GM21825 (cell line): ENCODE results near the gene CCDC196.
"Not testable (repeated sequence)": the region's sequence is repeated elsewhere in the genome, so short reads cannot be mapped to it uniquely, and the experiment has no call there.

Experiments
- ATAC-seq: cut with Tn5 transposase; IDR thresholded peaks from one replicate; pipeline ENCODE4 v1.9.1; 2021; ENCODE audit warnings: mild to moderate bottlenecking, moderate library complexity; ENCODE audit not compliant: unreplicated experiment

The CCDC196 gene

DNA sequence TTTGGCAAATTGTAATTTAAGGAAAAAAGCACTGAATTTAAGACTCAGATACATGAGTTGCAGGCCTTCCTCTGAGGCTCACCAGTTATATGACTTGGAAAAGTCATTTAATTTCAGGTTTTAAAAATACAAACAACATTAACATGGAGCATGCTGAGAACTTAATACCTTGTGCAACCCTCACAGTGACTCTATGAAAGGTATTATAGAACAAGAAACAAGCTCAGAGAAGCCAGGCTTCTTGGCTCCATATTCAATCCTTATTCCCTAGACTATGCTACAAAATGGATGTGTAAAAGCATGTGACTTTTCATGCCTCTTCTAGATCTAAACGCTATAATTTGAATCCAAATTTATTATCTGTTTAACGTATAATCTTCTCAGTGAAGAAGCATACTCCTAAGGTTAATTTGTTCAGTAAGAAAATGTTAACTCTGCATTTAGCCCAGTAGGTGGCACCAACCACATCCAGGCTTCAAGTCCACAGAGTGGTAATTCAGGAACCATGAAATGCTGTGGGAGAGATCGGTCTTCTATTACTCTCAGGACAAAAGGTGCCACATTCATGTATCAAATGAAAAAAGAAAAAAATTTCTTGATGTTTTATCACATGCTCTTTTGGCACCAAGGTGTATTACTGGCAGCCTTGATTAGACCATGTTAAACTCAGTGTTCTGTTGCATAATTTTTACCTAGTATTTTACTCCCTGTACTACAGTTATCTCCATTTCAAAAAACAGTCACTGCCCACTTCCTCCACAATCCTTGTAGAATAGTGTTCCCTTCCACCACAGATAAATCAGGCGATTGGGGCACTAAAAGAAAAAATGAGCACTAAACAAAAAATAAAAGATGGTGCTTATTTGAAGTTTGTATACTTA is 9.3 kb downstream of the CCDC196 start:
- ATAC-seq: peak; percentile 80

- no peak for ATAC-seq
These were observed 10.1 kb downstream of the CCDC196 start for GRCh38 chr14:66496188-66496807.

DNA sequence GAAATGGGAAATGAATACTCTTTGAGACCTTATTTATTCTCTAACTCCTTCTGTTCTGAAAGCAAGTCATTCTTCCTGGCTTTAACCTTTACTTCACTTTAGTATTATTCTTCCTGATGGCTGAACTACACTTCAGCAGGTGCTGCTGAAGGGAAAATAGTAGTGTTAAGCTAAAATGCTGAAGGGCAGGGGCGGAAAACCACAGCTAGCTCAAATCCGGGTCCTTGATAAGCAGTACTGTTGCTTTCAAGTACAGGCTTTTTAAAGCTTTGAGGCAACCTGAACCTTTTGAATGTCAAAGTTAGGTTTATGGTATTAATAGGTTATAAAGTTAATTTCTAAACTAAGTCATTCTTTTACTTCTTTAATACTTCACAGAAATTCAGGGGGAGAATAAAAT is 10.7 kb downstream of the CCDC196 start:
- no peak for ATAC-seq

GRCh38 chr14:66498311-66498710 is 12.1 kb downstream of the CCDC196 start:
- no peak for ATAC-seq

- ATAC-seq: no peak
These were observed 15.4 kb downstream of the CCDC196 start for GRCh38 chr14:66501592-66501991.

DNA sequence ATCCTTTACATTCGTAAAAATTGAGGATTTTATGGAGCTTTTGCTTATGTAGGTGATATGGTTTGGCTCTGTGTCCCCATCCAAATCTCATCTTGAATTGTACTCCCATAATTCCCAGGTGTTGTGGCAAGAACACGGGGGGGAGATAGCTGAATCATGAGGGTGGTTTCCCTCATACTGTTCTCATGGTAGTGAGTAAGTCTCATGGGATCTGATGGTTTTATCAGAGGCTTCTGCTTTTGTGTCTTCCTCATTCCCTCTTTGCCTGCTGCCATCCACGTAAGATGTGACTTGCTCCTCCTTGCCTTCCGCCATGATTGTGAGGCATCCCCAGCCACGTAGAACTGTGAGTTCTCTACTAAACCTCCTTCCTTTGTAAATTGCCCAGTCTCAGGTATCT is 16.7 kb downstream of the CCDC196 start:
- ATAC-seq: not testable (repeated sequence)

GRCh38 chr14:66503532-66503931 is 17.4 kb downstream of the CCDC196 start:
- ATAC-seq: no peak

DNA sequence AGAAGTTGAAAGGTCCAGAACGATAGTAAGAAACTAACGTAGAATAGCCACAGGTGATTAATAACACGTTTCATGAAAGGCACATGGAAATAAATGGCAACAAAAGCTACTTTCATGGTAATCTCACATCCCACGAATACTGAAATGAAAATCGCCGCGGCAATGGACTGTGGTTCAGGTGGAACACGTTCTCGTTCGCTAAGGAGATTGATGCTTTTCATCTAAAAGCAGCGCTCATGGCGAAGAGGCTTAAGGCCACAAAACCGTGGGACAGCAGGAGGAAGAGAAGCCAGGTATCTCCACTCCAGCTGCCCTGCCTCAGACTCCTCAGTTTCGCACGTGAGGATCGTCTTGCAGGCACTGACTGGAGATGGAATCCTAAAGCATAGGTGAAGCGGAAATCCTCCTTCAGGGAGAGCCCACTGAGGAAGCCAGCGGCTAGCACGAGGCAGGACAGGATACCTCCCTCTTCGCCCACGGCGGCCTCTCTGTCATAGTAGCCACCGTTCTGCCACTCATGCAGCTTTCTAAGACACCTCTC is 21.1 kb downstream of the CCDC196 start:
- ATAC-seq: peak; percentile 11

DNA sequence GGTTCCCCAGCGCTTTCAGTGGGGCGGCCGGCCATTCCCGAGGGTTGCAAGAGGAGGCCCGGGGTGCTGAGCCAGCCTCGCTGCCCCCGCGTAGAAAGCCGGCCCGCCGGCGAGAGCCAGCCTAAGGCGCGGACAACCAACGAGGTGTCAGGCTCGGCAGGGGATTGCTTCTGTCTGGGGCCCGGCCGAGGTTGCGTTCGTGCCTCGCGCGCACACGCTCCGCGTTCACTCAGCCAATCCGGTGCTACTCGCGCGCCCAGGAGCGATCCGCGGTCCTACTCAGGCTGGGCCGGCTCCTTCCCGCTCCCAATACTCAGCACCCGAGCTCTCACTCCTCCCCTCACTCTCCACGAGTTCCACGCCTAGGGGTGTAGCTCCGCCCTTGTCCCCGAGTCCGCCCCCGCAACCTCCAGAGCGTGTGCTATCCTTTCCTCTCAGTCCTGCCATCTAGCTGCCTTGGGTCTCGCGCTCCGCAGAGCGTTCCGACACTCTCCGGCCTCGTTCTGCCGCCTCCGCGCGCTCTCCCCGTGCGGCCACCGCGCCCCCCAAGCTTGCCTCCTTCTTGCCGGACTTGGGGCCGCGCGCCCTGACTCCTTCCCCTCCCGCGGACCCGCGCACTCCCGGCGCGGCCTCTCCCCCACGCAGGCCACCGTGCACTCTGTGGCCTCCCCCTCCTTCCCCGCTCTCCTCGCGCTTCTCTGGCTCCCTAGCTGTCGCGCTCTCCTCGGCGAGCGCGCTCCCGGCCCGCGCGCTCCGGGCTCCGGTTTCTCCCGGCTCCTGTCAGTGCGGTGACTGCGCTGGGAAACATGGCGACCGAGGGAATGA is 21.8 kb downstream of the CCDC196 start, which contains the start of gene GPHN:
TSS of gene GPHN (plus strand) at position 426 of the 825 bp plus-strand sequence.
- ATAC-seq: peak; percentile 81

DNA sequence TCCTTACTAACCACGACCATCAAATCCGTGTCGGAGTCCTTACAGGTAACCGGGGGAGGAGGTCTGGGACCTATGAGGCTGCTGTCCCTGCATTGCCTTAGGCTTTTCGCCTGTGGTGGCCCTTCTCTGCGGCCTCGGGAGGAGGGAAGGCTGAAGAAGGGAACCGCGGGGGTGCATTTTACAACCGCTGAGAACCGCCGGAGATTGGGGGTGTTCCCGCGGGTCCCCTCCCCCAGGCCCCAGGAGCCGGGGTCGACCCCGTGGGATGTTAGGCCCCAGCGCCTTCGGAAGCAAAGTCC is 22.3 kb downstream of the CCDC196 start:
- ATAC-seq: no peak

- peak; percentile 33 for ATAC-seq
These were observed 22.9 kb downstream of the CCDC196 start for GRCh38 chr14:66508846-66509621.

DNA sequence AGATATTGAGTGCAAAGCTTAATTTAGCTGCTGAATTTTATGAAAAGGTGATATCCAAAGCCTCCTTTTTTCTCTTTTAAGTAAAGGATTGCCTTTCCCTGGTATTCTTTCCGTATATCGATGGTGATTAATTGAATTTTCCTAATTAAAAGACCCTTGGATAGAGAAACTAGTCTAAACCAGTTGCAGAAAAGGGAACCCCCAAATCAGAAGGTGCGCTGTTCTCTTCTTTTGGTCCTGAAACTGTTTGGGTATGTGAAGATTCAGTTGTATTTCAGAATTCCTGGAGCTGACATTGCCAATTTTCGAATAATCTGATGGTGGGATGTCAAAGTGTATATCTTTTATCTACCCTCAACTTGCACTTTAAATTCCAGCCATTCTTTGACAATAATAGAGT is 23.7 kb downstream of the CCDC196 start:
- ATAC-seq: no peak

DNA sequence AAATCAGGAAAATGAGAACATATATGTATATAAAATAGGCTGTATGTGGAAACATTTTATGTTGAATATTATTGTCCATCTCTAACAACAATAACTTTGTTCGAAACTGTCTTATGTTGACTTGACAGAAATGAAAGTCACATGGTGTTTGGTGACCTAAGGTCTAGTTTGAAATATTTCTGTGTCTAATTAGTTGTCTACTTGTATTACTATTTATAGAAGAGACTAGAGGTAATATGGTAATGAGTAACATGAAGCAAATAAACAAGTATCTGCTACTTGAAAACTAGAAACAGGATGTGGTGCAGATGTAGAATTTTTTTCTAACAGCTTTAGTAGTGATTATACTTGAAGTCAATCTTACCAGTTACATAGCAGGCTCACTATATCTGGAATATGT is 25.7 kb downstream of the CCDC196 start:
- no peak for ATAC-seq

DNA sequence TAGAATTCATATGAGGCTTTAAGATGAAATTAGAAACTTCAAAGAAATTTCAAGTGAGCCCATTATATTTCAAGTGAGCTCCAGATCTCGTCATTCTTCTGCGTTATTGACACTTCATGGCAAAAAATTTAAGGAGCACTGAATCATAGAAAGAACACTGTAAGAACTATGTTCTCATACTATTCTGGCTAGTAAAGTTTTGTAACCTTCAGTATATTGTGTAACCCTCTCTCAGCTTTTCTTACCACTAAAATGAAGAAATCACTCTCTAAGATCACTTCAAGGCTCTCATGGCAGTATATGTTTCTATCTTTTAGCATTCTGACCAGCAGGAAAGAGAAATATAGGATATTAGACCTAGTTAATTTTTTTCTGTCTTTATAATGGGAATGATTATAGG is 28.0 kb downstream of the CCDC196 start:
- ATAC-seq: no peak

DNA sequence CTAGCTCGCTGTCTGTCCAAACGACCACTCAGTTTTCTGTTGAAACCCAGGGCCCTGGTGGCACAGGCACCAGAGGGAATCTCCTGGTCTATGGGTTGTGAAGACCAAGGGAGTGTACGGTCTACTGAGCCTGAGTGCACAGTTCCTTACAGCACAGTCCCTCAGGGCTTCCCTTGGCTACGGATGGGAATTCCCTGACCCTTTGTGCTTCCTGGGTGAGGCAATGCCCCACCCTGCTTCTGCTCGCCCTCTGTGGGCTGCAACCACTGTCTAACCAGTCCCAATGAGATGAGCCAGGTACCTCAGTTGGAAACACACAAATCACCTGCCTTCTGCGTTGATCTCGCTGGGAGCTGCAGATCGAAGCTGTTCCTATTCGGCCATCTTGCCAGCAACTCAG is 44.4 kb downstream of the CCDC196 start:
- no peak for ATAC-seq

GRCh38 chr14:66539034-66539433 is 52.9 kb downstream of the CCDC196 start:
- no peak for ATAC-seq

DNA sequence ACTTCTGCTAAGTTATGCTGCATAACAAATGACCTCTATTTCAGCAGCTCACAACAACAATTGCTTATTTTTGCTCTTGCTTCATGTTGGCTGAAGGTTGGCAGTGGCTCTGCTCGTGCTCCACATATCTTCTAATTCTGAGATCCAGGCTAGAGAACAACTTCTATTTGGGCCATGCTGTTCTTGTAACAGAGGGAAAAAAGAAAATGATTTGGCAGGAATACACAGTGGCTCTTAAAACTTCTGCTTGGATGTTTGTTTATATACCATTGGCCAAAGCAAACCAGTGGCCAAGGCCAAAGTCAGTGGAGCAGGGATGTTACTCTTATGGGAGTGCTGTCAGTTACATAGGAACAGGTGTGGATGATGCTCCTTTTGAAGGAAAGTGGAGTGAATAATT is 53.9 kb downstream of the CCDC196 start:
- no peak for ATAC-seq

DNA sequence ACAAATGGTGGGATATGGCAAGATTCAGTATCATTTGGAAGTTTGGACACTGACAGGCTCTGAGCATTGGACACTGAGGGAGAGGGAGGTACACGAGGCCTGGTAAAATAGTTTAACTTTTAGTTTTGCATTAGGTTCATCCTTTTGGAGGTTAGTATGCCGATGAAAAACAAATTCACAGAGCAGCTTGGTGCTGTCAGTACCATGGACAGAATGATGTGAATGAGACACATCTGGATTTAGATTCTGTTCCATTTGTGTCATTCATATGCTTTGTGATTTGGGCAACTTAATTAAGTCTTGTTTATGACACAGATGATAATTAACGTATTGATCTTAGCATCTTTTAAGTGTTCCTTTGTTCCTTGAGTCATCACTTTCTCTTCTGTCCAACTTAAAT is 55.5 kb downstream of the CCDC196 start:
- no peak for ATAC-seq

DNA sequence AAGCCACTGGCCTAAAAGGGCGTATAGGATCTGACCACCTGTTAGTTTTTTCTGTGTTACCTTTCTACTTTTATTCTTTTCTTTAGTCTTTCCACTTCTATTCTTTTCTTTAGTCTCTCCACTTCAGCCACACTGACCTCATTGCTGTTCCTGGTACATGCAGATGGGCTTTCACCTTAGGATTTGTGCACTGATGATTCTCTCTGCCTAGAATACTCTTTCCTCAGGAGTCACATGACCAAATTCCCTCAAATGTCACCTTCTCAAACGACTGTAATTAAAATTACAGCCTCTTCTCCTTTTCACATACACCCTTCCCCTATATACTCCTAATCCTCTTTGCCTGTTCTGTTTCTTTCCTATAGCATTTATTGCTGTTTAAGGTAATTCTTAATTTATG is 57.8 kb downstream of the CCDC196 start:
- no peak for ATAC-seq

DNA sequence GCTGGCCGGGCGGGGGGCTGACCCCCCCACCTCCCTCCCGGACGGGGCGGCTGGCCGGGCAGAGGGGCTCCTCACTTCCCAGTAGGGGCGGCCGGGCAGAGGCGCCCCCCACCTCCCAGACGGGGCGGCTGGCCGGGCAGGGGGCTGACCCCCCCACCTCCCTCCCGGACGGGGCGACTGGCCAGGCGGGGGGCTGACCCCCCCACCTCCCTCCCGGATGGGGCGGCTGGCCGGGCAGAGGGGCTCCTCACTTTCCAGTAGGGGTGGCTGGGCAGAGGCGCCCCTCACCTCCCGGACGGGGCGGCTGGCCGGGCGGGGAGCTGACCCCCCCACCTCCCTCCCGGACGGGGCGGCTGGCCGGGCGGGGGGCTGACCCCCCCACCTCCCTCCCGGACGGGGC is 59.0 kb downstream of the CCDC196 start:
- not testable (repeated sequence) for ATAC-seq

DNA sequence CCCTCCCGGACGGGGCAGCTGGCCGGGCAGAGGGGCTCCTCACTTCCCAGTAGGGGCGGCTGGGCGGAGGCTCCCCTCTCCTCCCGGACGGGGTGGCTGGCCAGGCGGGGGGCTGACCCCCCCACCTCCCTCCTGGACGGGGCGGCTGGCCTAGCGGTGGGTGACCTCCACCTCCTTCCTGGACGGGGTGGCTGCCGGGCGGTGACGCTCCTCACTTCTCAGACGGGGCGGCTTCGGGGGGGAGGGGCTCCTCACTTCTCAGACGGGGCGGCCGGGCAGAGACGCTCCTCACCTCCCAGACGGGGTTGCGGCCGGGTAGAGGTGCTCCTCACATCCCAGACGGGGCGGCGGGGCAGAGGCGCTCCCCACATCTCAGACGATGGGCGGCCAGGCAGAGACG is 59.6 kb downstream of the CCDC196 start:
- not testable (repeated sequence) for ATAC-seq
